GM12892 (cell line): ENCODE data around the gene SPECC1.
"Not testable (repeated sequence)": the region's sequence is repeated elsewhere in the genome, so short reads cannot be mapped to it uniquely, and the experiment has no call there.

ENCODE experiments used
- DNase-seq: peaks from one replicate; pipeline ENCODE4 v3.0.0; 2011; ENCODE audit not compliant: insufficient read length
- FAIRE-seq: peaks from 2 replicates; lab custom pipeline; 2011; peaks lifted over from hg19 to GRCh38; lab: Jason Lieb, UNC
- POLR2A ChIP-seq: IDR thresholded peaks from 2 replicates; pipeline ENCODE4 v1.6.1; 2011; ENCODE audit warnings: low read depth, low read length, control low read depth
- POLR2AphosphoS5 ChIP-seq: IDR thresholded peaks from 2 replicates; pipeline ENCODE4 v1.6.1; 2011; ENCODE audit warnings: low read depth, low read length, control low read depth
- TAF1 ChIP-seq: IDR thresholded peaks from 2 replicates; pipeline ENCODE4 v1.6.1; 2011; ENCODE audit warnings: low read depth, mild to moderate bottlenecking, control low read depth, low read length, borderline replicate concordance

The SPECC1 gene

DNA sequence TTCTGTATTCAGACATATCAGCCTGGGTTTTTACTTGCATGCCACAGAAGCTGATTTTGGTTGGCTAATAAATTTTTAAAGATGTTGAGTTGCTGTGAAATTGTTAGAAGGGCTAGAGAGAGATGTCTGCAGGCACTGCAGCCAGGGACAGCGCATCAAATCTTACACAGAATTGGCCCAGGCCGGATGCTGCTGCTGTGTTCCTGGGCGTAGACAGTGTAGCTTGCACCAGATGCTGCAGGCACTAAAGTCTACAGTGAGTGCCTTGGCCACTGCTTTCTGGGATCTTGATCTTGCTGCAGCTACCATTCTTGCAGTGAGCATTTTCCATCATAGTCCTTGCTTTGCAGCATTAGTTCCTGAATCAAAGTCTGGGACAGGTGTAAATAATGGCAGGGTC is 169.9 kb downstream of the SPECC1 start:
- FAIRE-seq (no peak), DNase-seq (no peak)
- no peak for TF ChIP-seq POLR2AphosphoS5
- no peak for TF ChIP-seq POLR2A
- TF ChIP-seq TAF1: no peak

DNA sequence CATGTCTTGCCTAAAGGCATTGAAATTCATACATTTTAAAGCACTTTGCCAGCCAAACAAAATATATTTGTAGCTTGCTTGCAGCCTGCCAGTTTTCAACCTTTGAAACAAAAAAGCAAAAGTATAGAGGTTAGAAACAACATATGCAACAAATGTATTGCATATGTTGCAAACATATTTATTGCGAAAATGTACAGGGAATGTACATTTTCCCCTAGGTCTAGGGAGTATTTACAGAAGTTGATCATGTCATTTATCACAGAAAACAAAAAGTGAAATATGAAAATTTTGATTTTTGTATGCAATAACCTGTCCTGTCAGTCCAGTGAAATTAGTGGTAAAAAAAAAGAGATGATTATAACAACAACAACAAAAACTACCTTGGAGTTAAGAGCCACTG is 171.5 kb downstream of the SPECC1 start:
- FAIRE-seq: no peak
- DNase-seq: no peak
- TF ChIP-seq POLR2AphosphoS5 (no peak), POLR2A (no peak), TAF1 (no peak)

GRCh38 chr17:20184181-20184580 is 175.0 kb downstream of the SPECC1 start:
- FAIRE-seq (no peak), DNase-seq (no peak)
- TF ChIP-seq POLR2A (no peak), TAF1 (no peak), POLR2AphosphoS5 (no peak)

GRCh38 chr17:20184977-20185619 is 175.9 kb downstream of the SPECC1 start:
- no peak for FAIRE-seq
- DNase-seq: no peak
- no peak for TF ChIP-seq POLR2A
- no peak for TF ChIP-seq TAF1
- no peak for TF ChIP-seq POLR2AphosphoS5

- DNase-seq (no peak), FAIRE-seq (no peak)
- TF ChIP-seq POLR2AphosphoS5: no peak
- no peak for TF ChIP-seq POLR2A
- TF ChIP-seq TAF1: no peak
Measured at GRCh38 chr17:20187049-20187448, 177.9 kb downstream of the SPECC1 start.

- FAIRE-seq: no peak
- no peak for DNase-seq
- TF ChIP-seq TAF1 (no peak), POLR2A (no peak), POLR2AphosphoS5 (no peak)
Measured at GRCh38 chr17:20189302-20189701, 180.1 kb downstream of the SPECC1 start.

- no peak for FAIRE-seq
- TF ChIP-seq POLR2AphosphoS5 (no peak), TAF1 (no peak), POLR2A (no peak)
Measured at GRCh38 chr17:20189979-20190378, 180.8 kb downstream of the SPECC1 start.

DNA sequence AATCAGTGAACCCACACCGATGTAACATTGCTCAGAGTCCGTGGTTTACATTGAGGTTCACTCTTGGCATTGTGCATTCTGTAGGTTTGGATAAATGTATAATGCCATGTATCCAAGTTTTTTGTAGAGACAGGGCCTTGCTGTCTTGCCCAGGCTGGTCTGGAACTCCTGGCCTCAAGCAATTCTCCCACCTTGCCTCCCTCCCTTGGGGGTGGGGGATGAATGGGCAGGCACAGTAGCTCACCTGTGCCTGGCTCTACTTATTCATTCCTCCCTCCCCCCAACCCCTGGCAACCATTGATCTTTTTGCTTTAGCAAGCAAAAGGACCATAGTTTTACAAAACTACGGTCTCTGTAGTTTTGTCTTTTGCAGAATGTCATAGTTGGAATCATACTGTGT is 181.4 kb downstream of the SPECC1 start:
- TF ChIP-seq TAF1 (no peak), POLR2AphosphoS5 (no peak), POLR2A (no peak)

More at GRCh38 chr17:20189979-20190378, 180.8 kb downstream of the SPECC1 start:
- no peak for DNase-seq

DNA sequence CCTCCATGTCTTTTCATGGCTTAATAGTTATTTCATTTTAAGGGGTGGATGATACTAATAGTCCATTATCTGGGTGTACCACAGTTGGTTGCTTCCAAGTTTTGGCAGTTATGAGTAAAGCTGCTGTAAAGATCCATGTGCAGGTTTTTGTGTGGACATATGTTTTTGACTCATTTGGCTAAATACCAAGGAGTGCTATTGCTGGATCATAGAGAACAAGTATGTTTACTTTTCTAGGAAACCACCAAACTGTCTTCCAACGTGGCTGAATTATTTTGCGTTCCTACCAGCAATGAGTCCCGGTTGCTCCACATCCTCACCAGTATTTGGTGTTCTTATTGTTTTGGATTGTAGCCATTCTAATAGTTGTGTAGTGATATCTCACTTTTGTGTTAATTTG is 181.9 kb downstream of the SPECC1 start:
- FAIRE-seq (no peak), DNase-seq (no peak)
- TF ChIP-seq POLR2A (no peak), TAF1 (no peak), POLR2AphosphoS5 (no peak)

More for the DNA sequence above, 181.4 kb downstream of the SPECC1 start:
- FAIRE-seq: no peak
- DNase-seq: no peak

DNA sequence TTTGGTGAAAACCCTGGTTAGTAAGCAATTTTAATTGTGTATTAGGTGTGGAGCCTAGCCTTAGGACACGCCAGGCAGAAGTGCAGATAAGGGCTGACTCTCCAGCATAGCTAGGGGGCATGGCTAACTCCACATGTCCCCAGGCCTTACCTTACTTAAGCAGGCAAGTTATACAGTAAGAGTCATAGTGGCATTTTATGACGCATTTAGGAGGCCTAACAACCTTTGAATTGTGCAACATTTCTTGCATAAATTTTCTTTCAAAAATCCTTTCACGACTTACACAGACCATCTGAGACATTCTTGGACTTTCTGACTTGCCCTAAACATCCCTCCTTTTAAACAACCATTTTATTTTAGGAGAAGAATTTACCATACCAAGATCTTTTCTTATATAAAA is 187.1 kb downstream of the SPECC1 start:
- DNase-seq, FAIRE-seq: not testable (repeated sequence)

GRCh38 chr17:20197272-20197926 is 188.2 kb downstream of the SPECC1 start:
- FAIRE-seq (no peak), DNase-seq (no peak)
- TF ChIP-seq TAF1 (no peak), POLR2A (no peak), POLR2AphosphoS5 (no peak)
